ENCODE measurements around the gene ZNF277.

Gene ZNF277

DNA sequence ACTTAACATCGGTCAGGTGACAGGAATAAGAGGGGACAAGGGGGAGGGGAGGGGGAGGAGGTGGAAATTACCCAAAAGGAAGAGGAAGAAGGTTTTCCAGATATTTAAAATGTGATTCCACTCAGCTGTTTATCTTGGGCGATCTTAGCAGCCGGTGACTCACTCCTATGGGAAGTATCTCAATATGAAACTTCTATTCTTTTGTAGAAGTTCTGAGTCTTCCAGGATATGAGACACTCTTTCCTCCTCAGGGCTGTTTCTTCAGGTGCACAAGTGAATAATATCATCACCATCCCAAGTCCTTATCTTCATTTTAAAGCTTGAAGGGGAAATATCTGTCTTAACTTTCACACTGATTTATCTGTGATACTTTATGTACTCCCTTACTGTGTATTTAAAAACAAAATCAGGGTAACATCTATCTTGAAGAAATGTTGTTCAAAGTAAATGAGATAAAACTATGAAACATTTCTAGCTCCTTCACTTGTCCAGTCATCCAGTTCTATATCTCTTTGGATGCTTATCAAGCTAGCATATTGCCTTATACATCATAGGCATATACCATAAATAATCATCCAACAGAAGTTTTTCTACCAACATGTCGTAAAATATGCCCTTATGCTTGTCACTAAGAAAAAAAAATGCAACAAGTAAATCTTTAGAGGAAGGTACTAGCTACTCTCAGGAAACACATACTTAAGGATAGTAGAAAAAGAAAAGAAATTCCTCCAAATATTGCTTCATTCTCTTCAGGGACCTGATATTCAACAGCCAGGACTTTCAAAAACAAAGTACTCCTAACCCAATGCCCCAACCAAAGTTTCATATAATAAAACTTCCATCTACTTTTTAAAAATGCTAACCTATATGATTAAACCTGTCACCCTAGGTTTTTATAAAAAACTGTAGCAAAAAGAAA is 14.0 kb upstream of the ZNF277 start:
- no peak overlapping the region for H3K4me3 ChIP-seq (ENCODE audit: low read depth, low read length)
- TF ChIP-seq CTCF (IDR thresholded peaks at IDR 0.05; ENCODE audit: borderline replicate concordance, insufficient read depth, low read depth, low read length) = no peak

DNA sequence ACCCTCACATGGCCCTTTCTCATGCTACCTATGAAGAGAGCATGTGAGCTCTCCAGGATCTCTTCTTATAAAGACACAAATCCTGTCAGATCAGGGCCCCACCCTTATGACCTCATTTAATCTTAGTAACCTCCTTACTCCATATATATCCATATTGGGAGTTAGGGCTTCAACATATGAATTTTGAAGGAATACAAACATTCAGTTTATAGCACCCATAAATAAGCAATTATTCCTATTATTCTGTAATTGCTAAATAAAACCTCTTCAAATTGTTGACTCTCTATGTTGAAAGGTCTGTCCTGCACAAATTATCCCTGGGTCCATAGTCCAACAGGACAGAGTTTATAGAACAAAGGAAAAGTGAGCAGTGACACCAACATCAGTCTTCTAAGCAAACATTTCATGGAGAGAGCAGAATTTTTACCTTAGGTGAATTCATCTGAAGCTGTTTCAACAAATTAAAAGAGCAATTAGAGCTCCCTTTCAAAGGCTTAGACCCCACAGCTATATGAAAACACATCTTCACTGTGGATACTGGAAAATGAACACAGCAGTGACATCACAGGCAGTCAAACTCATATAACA is 12.5 kb upstream of the ZNF277 start:
- TF ChIP-seq CTCF (IDR thresholded peaks at IDR 0.05; ENCODE audit: borderline replicate concordance, insufficient read depth, low read depth, low read length) = no peak
- H3K4me3 ChIP-seq (ENCODE audit: low read depth, low read length) = no peak overlapping the region

- no peak for TF ChIP-seq CTCF (IDR thresholded peaks at IDR 0.05; ENCODE audit: borderline replicate concordance, insufficient read depth, low read depth, low read length)
- no peak overlapping the region for H3K4me3 ChIP-seq (ENCODE audit: low read depth, low read length)
Measured at GRCh38 chr7:112195717-112196116, 10.8 kb upstream of the ZNF277 start.

DNA sequence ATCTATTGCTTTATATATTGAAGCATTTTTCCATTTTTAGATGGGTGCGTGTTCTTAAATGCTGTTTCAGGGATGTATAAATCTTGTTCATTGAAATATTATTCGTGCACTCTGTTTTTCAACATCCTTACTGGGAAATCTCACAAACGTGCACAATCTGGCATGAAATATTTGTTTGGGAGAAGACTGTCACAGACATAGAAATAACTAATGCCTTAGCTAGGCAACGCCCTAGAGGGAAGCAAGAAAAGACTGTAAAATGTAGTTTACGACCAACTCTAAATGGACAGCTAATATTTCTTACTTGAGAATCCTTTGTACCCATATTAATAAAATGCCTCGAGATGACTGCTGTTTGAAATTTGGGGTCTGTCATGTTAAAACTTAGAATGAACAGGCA is 9.2 kb upstream of the ZNF277 start:
- no peak overlapping the region for H3K4me3 ChIP-seq (ENCODE audit: low read depth, low read length)
- no peak for TF ChIP-seq CTCF (IDR thresholded peaks at IDR 0.05; ENCODE audit: borderline replicate concordance, insufficient read depth, low read depth, low read length)

DNA sequence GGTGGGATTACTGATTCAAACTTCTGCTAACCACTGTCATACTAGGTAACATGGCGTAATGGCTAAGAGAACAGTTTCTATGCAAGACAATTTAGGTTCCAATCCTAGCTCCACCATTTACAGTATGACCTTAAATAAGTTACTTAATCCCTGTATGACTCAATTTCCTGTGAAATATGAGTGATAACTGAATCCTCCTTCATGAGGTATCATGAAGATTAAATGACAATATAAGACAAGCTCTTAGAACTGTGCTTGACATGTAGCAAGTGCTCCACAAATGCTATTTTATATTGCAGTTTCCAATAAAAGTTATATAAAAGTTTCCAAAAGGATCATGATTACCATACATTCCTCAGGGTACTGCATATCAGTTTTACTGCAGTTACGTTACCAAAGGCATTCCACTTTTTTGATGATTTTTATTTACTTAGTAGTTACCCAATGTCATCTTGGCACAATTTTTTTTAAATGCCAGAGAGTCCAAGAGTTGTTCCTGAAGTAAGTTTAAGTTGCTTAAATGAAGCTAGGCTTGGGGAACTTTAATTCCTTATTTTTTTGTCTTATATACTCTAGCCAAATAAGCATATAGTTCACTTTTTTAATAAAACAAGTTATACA is 7.3 kb upstream of the ZNF277 start:
- no peak overlapping the region for H3K4me3 ChIP-seq (ENCODE audit: low read depth, low read length)
- no peak for TF ChIP-seq CTCF (IDR thresholded peaks at IDR 0.05; ENCODE audit: borderline replicate concordance, insufficient read depth, low read depth, low read length)

- no peak for TF ChIP-seq CTCF (IDR thresholded peaks at IDR 0.05; ENCODE audit: borderline replicate concordance, insufficient read depth, low read depth, low read length)
Measured at GRCh38 chr7:112199672-112200071, 6.8 kb upstream of the ZNF277 start.

More at GRCh38 chr7:112199672-112200071, 6.8 kb upstream of the ZNF277 start:
- H3K4me3 ChIP-seq (ENCODE audit: low read depth, low read length) = no peak overlapping the region
